ENCODE measurements around the gene CCDC192.

The CCDC192 gene

GRCh38 chr5:127680595-127680994 is 22.6 kb upstream of the CCDC192 start:
- Histone ChIP-seq H3K36me3 (ENCODE audit: low read length) (no peaks in the 10 kb centered on the region), H2AFZ (ENCODE audit: low read depth, low read length, severe bottlenecking) (no peak overlapping the region), H3K27me3 (ENCODE audit: low read length) (no peaks in the 10 kb centered on the region), H3K4me2 (ENCODE audit: low read depth, low read length, poor library complexity, severe bottlenecking) (no peak overlapping the region), H3K9ac (ENCODE audit: low read length) (no peak overlapping the region), H3K9me2 (replicated peaks; ENCODE audit: insufficient read depth, low read length) (no peaks in the 10 kb centered on the region), H3K27ac (ENCODE audit: low read depth, low read length) (no peak overlapping the region), H3K9me3 (ENCODE audit: insufficient read depth, low read length) (no peaks in the 10 kb centered on the region), H3F3A (ENCODE audit: insufficient read depth) (no peaks in the 10 kb centered on the region), H3K4me3 (ENCODE audit: insufficient read depth, low read length, poor library complexity, severe bottlenecking) (no peak overlapping the region), H4K20me1 (ENCODE audit: low read depth, low read length) (no peaks in the 10 kb centered on the region), H3K79me2 (ENCODE audit: insufficient read depth, low read length) (no peaks in the 10 kb centered on the region)
- TF ChIP-seq EZH2phosphoT487 (conservative IDR thresholded peaks at IDR 0.05; ENCODE audit: low read length) (no peak), CTCF (IDR thresholded peaks at IDR 0.05; ENCODE audit: insufficient read depth, low read length, poor library complexity, severe bottlenecking) (no peak)

GRCh38 chr5:127683008-127683407 is 20.2 kb upstream of the CCDC192 start:
- H3K4me2 ChIP-seq (ENCODE audit: low read depth, low read length, poor library complexity, severe bottlenecking): no peak overlapping the region
- no peaks in the 10 kb centered on the region for H3K79me2 ChIP-seq (ENCODE audit: insufficient read depth, low read length)
- H3K36me3 ChIP-seq (ENCODE audit: low read length): no peaks in the 10 kb centered on the region
- H2AFZ ChIP-seq (ENCODE audit: low read depth, low read length, severe bottlenecking): no peak overlapping the region
- no peaks in the 10 kb centered on the region for H3K27me3 ChIP-seq (ENCODE audit: low read length)
- no peak overlapping the region for H3K4me3 ChIP-seq (ENCODE audit: insufficient read depth, low read length, poor library complexity, severe bottlenecking)
- TF ChIP-seq EZH2phosphoT487 (conservative IDR thresholded peaks at IDR 0.05; ENCODE audit: low read length) (no peak), CTCF (IDR thresholded peaks at IDR 0.05; ENCODE audit: insufficient read depth, low read length, poor library complexity, severe bottlenecking) (no peak)
- no peak overlapping the region for H3K9ac ChIP-seq (ENCODE audit: low read length)
- no peak overlapping the region for H3K27ac ChIP-seq (ENCODE audit: low read depth, low read length)
- H3F3A ChIP-seq (ENCODE audit: insufficient read depth): no peaks in the 10 kb centered on the region
- H3K9me3 ChIP-seq (ENCODE audit: insufficient read depth, low read length): no peaks in the 10 kb centered on the region
- H3K9me2 ChIP-seq (replicated peaks; ENCODE audit: insufficient read depth, low read length): no peaks in the 10 kb centered on the region
- no peaks in the 10 kb centered on the region for H4K20me1 ChIP-seq (ENCODE audit: low read depth, low read length)

GRCh38 chr5:127684726-127685467 is 18.3 kb upstream of the CCDC192 start:
- H3F3A ChIP-seq (ENCODE audit: insufficient read depth): no peaks in the 10 kb centered on the region
- no peak overlapping the region for H3K27ac ChIP-seq (ENCODE audit: low read depth, low read length)
- H3K9me2 ChIP-seq (replicated peaks; ENCODE audit: insufficient read depth, low read length): no peaks in the 10 kb centered on the region
- H3K36me3 ChIP-seq (ENCODE audit: low read length): no peaks in the 10 kb centered on the region
- H4K20me1 ChIP-seq (ENCODE audit: low read depth, low read length): no peaks in the 10 kb centered on the region
- H3K4me2 ChIP-seq (ENCODE audit: low read depth, low read length, poor library complexity, severe bottlenecking): no peak overlapping the region
- H3K9ac ChIP-seq (ENCODE audit: low read length): no peak overlapping the region
- TF ChIP-seq EZH2phosphoT487 (conservative IDR thresholded peaks at IDR 0.05; ENCODE audit: low read length) (no peak), CTCF (IDR thresholded peaks at IDR 0.05; ENCODE audit: insufficient read depth, low read length, poor library complexity, severe bottlenecking) (no peak)
- H3K9me3 ChIP-seq (ENCODE audit: insufficient read depth, low read length): no peaks in the 10 kb centered on the region
- H3K4me3 ChIP-seq (ENCODE audit: insufficient read depth, low read length, poor library complexity, severe bottlenecking): no peak overlapping the region
- no peaks in the 10 kb centered on the region for H3K79me2 ChIP-seq (ENCODE audit: insufficient read depth, low read length)
- H2AFZ ChIP-seq (ENCODE audit: low read depth, low read length, severe bottlenecking): no peak overlapping the region
- H3K27me3 ChIP-seq (ENCODE audit: low read length): no peaks in the 10 kb centered on the region

Measured in SU-DHL-6 (cell line).